Brain microvascular endothelial cell (primary cell): ENCODE data around the gene CACNA1S.

Experiments
- DNase-seq: peaks from one replicate; pipeline ENCODE4 v3.0.0-alpha.2; 2020
- H3K27ac ChIP-seq: fragments of 250-450 bp; sonication (Bioruptor Pico); 2 replicates; pipeline ENCODE4 v1.5.1; 2020; ENCODE audit warnings: mild to moderate bottlenecking, moderate library complexity
- H3K27me3 ChIP-seq: fragments of 250-450 bp; sonication (Bioruptor Pico); replicated peaks from 2 replicates; pipeline ENCODE4 v1.5.1; 2020; ENCODE audit warnings: mild to moderate bottlenecking
- H3K36me3 ChIP-seq: fragments of 250-450 bp; sonication (Bioruptor Pico); replicated peaks from 2 replicates; pipeline ENCODE4 v1.5.1; 2020; ENCODE audit warnings: mild to moderate bottlenecking
- H3K4me3 ChIP-seq: 2 replicates; pipeline ENCODE4 v1.5.1; 2011; ENCODE audit warnings: low read depth, mild to moderate bottlenecking, control low read depth, low read length, moderate library complexity
- in situ Hi-C: cut with HindIII; loops from 2 replicates; pipeline ENCODE4 v1.10.0; 2017; ENCODE audit warnings: low sequenced_read_pairs, low pct_ligation_motif_present
- TF ChIP-seq, protein P1 (sequence below): IDR thresholded peaks from 2 replicates; pipeline ENCODE4 v1.5.1; 2011; ENCODE audit warnings: low read depth, mild to moderate bottlenecking, moderate library complexity, low read length, control low read depth, inconsistent platforms; ENCODE audit errors: missing control alignments

The CACNA1S gene

DNA sequence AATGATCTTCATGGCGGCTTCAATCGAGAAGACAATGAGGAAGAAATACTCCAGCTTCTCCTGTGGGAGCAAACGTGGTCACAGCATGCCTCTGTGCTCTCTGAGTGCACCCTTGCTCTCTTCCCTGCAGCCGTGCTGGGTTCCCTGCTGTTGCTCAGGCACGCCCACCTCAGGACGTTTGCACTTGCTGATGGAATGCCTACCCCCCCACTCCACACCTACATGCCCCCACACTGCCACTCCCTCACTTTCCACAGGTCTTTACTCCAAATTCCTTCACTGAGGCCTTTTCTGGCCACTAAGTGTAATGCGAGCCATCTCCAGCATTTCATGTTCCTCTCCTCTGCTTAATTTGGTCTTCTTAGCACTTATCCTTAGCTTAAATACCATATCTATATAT is 18.3 kb downstream of the CACNA1S start:
- DNase-seq = no peak
- Histone ChIP-seq H3K27ac (no peak overlapping the region), H3K36me3 (no peaks in the 10 kb centered on the region), H3K27me3 (peaks cover 7% of the 10 kb centered on the region), H3K4me3 (no peak overlapping the region)
- TF ChIP-seq, protein P1, sequence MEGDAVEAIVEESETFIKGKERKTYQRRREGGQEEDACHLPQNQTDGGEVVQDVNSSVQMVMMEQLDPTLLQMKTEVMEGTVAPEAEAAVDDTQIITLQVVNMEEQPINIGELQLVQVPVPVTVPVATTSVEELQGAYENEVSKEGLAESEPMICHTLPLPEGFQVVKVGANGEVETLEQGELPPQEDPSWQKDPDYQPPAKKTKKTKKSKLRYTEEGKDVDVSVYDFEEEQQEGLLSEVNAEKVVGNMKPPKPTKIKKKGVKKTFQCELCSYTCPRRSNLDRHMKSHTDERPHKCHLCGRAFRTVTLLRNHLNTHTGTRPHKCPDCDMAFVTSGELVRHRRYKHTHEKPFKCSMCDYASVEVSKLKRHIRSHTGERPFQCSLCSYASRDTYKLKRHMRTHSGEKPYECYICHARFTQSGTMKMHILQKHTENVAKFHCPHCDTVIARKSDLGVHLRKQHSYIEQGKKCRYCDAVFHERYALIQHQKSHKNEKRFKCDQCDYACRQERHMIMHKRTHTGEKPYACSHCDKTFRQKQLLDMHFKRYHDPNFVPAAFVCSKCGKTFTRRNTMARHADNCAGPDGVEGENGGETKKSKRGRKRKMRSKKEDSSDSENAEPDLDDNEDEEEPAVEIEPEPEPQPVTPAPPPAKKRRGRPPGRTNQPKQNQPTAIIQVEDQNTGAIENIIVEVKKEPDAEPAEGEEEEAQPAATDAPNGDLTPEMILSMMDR = no peak
- in situ Hi-C loops = no loop called here

DNA sequence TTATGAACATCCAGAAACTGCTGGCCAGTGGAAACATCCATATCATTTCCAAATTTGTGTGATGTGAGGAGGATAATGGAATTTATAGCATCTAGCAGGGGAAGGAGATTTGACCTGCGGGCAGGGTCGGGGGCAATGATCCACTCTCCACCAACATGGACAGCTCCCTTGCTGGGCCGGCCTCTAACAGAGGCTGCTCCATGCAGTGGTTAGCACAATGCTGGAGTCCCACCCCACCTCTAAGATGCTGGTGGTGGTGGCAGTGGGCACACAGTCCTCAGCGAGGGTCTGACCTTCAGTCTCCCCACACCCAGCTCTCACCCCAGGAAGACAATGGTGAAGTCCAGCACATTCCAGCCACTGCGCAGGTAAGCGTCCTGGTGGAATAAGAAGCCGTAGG is 18.7 kb downstream of the CACNA1S start:
- in situ Hi-C loops = no loop called here
- Histone ChIP-seq H3K4me3 (no peak overlapping the region), H3K36me3 (no peaks in the 10 kb centered on the region), H3K27me3 (peaks cover 5% of the 10 kb centered on the region), H3K27ac (no peak overlapping the region)
- TF ChIP-seq, protein P1 = no peak
- DNase-seq = no peak

DNA sequence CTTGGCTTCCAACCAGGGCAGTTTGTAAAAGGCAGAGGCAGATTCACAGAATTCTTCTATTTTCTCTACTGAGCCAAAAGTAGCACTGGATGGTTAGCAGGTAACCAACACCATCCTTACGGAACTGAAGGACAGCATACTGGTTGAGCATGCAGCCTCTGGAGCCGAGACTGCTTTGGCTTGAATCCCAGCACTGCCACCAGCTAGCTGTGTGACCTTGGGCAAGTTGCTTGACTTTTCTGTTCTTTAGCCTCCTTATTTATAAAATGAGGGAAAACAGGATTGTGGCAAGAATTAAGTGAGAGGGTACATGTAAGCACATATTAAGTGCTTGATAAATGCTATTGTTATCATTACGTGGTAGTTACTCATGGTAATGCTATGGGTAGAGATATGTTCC is 19.5 kb downstream of the CACNA1S start:
- in situ Hi-C loops = no loop called here
- no peaks in the 10 kb centered on the region for H3K36me3 ChIP-seq
- no peak overlapping the region for H3K27ac ChIP-seq
- H3K4me3 ChIP-seq = no peak overlapping the region
- peaks cover 2% of the 10 kb centered on the region for H3K27me3 ChIP-seq
- TF ChIP-seq, protein P1 = no peak
- no peak for DNase-seq

DNA sequence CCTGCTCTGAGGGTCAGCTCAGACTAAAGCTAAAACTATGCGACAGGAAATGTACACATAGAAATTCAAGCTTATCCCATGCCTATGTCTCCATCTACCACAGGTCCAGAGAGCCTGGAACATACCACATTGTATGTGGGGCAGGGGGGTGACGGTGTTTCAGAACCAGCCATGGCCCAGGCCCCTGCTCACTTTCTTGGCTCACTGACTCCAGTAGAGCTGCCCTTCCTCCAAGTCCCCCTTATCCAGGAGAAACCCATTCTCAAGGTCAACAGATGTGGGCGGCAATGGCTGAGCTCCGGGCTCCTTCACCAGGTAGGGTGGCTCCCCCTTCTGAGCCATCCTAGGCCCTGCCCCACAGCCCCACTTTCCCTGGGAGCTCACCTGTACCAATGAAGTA is 21.0 kb downstream of the CACNA1S start:
- no peaks in the 10 kb centered on the region for H3K36me3 ChIP-seq
- in situ Hi-C loops = no loop called here
- H3K27ac ChIP-seq = no peak overlapping the region
- no peak for DNase-seq
- H3K4me3 ChIP-seq = no peak overlapping the region
- H3K27me3 ChIP-seq = no peaks in the 10 kb centered on the region
- TF ChIP-seq, protein P1 = no peak

DNA sequence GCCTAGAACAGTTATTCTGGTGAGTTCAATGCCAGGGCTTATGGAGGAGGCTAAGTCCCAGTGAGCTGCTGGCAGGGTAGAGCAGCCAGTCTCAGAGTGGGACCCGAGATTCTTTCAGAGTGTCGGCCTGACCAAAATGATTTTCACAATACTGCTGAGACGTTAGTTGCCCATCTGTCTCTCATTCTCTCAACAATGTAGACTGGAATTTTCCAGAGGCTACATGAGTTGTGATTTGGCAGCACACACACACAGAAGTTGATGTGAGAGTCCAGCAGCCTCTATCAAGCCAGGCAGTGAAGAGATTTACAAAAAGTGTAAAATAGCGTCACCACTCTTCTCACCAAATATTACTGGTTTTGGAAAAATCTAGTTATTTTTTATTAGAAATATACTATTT is 21.7 kb downstream of the CACNA1S start:
- Histone ChIP-seq H3K27me3 (no peaks in the 10 kb centered on the region), H3K27ac (no peak overlapping the region), H3K4me3 (no peak overlapping the region), H3K36me3 (no peaks in the 10 kb centered on the region)
- DNase-seq = no peak
- TF ChIP-seq, protein P1 = no peak
- in situ Hi-C loops = no loop called here

DNA sequence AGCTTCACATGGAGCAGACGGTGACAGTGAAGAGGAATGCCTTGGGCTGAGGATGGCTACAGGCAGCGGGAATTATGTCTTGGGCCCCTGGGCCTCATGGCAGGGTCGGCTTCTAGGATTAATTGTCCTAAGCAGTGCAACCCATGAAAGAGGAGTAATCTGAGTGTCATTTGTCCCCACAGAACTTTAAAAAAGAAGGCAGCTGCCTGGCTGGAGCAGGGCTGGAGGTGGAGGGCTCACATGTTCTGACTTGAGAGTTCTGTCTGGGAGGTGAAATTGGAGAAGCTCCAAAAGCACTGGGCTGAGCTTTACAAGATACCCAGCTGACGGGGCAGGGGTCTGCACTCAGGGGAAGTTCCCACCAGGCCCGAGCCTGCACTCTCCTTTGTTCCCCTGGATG is 22.6 kb downstream of the CACNA1S start:
- Histone ChIP-seq H3K27ac (no peak overlapping the region), H3K27me3 (peaks cover 2% of the 10 kb centered on the region)
- in situ Hi-C loops = no loop called here

More for the DNA sequence above, 22.6 kb downstream of the CACNA1S start:
- TF ChIP-seq, protein P1 = no peak
- H3K36me3 ChIP-seq = no peaks in the 10 kb centered on the region
- DNase-seq = no peak
- no peak overlapping the region for H3K4me3 ChIP-seq
